ACC112 (cell line): ENCODE results near the gene HOTAIR.

ENCODE experiments used
- H2AFZ ChIP-seq: fragments of 200-600 bp; sonication (generic); one replicate; pipeline ENCODE4 v1.6.0; 2017; ENCODE audit warnings: antibody characterized with exemption, low read length; ENCODE audit not compliant: unreplicated experiment
- H3K27ac ChIP-seq: fragments of 200-600 bp; sonication (generic); 2 replicates; pipeline ENCODE4 v1.5.1; 2014; ENCODE audit warnings: low read depth, mild to moderate bottlenecking, antibody characterized with exemption, low read length, moderate library complexity
- H3K27me3 ChIP-seq: fragments of 200-600 bp; sonication (generic); 2 replicates; pipeline ENCODE4 v1.6.1; 2014; ENCODE audit warnings: mild to moderate bottlenecking, antibody characterized with exemption, low read length, moderate library complexity, mixed read lengths; ENCODE audit not compliant: insufficient read depth
- H3K36me3 ChIP-seq: fragments of 200-600 bp; sonication (generic); 2 replicates; pipeline ENCODE4 v1.6.1; 2016; ENCODE audit warnings: mild to moderate bottlenecking, antibody characterized with exemption, low read length, moderate library complexity, mixed read lengths; ENCODE audit not compliant: insufficient read depth
- H3K4me1 ChIP-seq: fragments of 200-600 bp; sonication (generic); one replicate; pipeline ENCODE4 v1.6.1; 2016; ENCODE audit warnings: low read length, mixed read lengths; ENCODE audit not compliant: insufficient read depth, unreplicated experiment, control insufficient read depth
- H3K4me3 ChIP-seq: fragments of 200-600 bp; sonication (generic); 2 replicates; pipeline ENCODE4 v1.5.1; 2014; ENCODE audit warnings: mild to moderate bottlenecking, low read depth, low read length
- H3K79me2 ChIP-seq: fragments of 200-600 bp; sonication (generic); one replicate; pipeline ENCODE4 v1.6.0; 2016; ENCODE audit warnings: low read length; ENCODE audit not compliant: control insufficient read depth, unreplicated experiment, insufficient read depth

The HOTAIR gene

DNA sequence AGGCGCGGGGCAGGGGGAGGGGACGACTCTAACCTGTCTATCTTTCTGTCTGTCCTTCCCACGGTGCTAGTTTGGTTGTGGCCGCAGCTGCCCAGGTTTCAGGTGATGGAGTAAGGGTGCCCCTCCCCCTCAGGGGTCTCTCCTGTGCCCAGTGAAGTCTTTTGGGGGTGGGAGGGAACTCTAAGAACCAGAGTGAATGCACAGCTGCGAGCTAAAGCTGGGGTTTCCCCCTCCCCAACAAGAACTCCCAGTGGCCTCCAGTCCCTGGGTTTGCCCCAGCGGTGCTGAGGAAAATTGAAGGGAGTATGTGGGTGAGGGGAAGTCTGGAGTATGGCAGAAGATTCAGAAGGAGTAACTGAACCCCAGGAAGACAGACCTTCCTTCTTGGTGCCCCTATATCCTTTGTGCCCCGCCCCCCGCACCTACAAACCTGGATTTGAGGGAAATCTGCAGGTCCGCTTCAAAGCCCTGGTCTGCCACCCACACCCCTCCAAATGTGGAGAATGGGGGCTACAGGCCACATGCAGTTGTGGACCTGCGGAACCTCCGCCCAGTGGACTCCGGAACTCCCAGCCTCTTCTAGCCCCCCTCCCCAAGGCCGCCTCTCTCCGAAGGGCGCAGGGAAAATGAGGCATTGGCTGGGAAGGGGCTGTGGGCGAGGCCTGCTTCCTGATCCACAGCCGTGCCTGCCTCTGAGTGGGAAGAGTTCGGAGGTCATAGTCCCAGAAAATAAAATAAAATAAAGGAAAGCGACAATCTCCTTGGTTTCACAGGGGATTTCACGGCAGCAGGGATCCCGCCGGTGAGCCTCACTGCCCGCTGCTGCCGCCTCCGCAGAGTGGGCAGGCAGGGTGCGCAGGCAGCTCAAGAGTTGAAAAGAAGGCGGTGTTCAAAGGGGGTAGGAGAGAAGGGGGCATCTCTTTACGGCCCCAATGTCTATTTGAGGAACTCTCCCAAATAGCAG lies 21.8 kb upstream of the HOTAIR start:
- H2AFZ ChIP-seq, result no peak overlapping the region
- H3K79me2 ChIP-seq, result peaks cover 3% of the 10 kb centered on the region
- H3K4me1 ChIP-seq, result no peaks in the 10 kb centered on the region
- no peaks in the 10 kb centered on the region for H3K36me3 ChIP-seq
- peak overlapping the region; percentile 69; the same call in 1 of the 2 replicates for H3K27ac ChIP-seq
- H3K4me3 ChIP-seq, result peak overlapping the region; percentile 72
- H3K27me3 ChIP-seq, result peaks cover 70% of the 10 kb centered on the region

DNA sequence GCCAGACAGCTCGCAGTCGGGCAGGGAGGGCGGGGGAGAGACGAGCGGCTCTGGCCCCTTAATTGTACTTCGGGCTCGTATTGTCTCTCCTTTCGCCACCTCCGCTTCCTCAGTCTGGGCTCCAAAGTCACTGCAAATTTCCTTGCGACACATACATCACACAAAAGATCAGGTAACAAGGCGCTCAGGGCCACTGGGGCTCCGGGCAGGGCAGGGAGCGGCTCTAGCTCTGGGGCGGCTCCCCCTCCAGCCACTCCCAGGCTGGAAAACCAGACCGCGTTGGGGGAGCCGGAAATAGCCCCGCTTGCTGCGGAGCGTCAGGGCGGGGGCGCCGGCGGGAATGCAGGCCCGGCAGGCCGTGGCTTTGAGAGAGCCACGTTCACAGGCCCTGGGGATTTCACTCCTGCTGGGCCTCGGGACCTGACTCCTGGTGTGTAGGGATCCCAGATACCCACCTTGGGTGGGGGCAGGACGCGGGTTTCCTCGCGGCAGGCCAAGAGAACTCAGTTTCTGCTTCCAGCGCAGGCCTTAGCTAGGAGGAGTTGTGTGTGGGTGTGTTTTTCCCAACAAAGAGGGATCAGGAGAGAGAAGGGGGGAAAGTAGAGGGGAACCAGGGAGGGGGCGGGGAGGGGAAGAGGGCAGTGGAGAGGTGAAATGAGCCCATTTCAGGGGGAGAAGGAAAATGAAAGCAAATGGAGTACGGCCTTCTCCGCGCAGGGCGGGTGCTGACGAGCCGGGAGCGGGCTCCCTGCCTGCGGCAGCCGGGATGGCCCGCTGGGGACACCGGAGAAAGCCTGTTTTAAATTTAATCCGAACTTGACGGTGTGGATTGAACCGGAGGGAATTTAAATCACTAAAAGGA lies 20.9 kb upstream of the HOTAIR start:
- Histone ChIP-seq H3K4me1 (peaks cover 8% of the 10 kb centered on the region), H2AFZ (no peak overlapping the region), H3K27me3 (peaks cover 76% of the 10 kb centered on the region), H3K36me3 (no peaks in the 10 kb centered on the region), H3K4me3 (peak overlapping the region; percentile 72), H3K27ac (peak overlapping the region; percentile 69), H3K79me2 (no peaks in the 10 kb centered on the region)

DNA sequence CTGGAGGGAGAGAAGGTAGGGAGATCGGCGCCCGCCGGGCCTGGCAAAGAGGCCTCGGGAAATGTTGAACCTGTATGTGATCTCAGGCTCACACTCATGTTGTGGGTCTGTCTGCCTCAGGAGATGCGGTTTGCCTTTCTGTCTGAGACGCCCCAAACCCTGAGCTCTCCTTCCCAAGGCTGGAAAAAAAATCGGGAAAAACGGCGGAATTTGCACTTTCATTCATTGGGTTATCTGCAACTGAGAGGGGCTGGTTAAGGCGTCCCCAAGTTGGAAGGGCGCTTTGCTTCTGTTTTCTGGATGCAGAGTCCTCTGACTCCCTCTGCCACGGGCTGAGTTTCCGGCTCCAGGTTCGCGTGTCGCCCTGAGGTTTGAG lies 20.2 kb upstream of the HOTAIR start:
- no peak overlapping the region for H2AFZ ChIP-seq
- no peaks in the 10 kb centered on the region for H3K36me3 ChIP-seq
- H3K27ac ChIP-seq, result no peak overlapping the region
- H3K4me3 ChIP-seq, result peak overlapping the region; percentile 72
- no peaks in the 10 kb centered on the region for H3K79me2 ChIP-seq
- H3K27me3 ChIP-seq, result peaks cover 82% of the 10 kb centered on the region
- H3K4me1 ChIP-seq, result peaks cover 14% of the 10 kb centered on the region

DNA sequence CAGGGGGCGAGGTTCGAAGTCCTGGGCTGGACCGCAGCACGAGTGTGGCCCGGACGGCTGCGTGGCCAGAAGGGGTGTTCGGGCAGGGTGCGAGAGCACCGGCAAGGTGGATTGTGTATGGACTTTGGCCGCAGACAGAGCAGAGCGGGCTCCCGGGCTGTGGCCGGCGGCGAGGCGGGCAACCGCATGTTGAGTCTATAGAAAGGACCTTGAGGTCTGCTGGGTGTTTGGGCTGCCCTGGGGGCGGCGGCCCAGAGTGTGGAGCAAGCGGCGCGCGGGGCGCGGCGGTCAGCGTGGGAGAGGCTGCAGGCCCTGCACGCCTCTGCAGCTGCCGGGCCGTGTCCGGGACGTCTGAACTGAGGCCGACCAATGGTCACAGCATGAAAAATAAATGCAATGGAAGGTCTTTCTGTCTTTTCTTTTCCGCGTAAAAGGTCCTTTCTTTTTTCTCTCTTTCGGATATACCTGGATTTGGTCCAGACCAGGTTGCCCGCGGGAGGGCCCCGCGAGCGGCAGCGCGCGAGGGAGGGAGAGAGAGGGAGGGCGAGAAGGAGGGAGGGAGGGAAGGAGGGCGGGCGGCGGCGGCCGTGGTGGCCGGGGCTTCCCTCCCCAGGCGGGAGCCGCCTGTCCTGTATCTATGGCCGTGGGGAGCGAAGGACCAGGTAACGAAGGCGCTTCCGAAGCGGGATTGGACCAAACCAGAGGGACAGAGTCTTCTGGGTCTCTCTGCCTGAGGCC lies 19.7 kb upstream of the HOTAIR start:
- Histone ChIP-seq H3K79me2 (no peaks in the 10 kb centered on the region), H2AFZ (no peak overlapping the region), H3K27me3 (peaks cover 88% of the 10 kb centered on the region), H3K36me3 (no peaks in the 10 kb centered on the region), H3K27ac (no peak overlapping the region), H3K4me1 (peaks cover 19% of the 10 kb centered on the region), H3K4me3 (peak overlapping the region; percentile 47; the same call in 1 of the 2 replicates)

DNA sequence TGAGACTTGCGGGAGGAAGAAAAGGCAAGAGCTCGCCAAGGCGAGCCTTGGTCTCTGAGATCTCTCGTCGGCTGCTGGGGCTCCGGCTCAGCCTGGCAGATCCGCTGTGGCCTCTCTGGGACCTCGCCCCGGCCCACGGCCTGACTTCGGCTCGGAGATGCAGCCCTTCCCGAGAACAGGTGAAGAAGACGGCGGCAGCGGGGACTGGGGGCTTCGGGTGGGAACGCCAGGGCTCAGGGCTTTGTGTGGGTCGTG lies 19.2 kb upstream of the HOTAIR start:
- Histone ChIP-seq H3K4me3 (0 out of 2 replicates have a peak overlapping the region, but pooled peaks have one; percentile 47), H3K27me3 (peaks cover 87% of the 10 kb centered on the region), H3K79me2 (no peaks in the 10 kb centered on the region), H3K36me3 (no peaks in the 10 kb centered on the region), H2AFZ (no peak overlapping the region), H3K4me1 (peaks cover 19% of the 10 kb centered on the region), H3K27ac (no peak overlapping the region)

DNA sequence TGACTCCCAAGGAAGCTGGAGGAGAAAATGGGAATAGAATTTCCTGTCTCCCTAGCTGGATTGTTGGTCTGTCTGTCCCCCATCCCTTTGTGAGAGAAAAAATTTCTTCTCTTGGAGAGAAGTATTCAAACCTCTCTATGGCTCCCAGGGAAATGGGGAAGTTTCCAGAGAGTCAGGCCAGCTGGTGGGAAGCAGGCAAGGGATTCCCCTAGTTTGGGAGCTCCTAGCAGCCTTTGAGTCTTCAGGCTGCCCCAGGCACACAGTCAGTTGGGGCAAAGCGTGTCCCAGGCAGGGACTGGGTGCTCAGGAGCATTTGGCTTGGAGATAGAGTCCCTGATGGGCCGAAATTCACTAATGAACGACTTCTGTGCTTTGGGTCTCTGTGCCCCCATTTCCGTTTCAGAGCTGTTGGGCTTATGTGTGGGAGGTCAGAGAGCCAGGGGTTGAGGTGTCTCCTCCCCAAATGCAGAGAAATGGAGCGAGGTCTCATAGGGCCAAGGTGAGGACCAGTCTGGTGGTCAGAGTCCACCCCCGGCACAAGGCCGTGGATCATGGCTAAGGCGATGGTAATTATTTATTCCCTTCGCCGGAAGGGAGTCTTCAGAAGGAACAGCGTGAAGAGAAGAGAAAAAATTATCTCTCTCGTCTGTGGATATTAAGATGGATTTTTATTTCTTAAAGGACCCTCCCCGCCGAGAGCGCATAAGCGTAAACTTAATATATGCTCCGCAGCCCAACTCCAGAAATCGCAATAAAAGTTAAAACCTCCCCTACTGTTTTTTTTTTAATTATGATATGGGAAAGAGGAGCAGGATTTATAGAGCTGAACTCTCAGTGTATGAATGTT lies 18.6 kb upstream of the HOTAIR start:
- Histone ChIP-seq H3K4me1 (peaks cover 19% of the 10 kb centered on the region), H3K4me3 (no peak overlapping the region)

DNA sequence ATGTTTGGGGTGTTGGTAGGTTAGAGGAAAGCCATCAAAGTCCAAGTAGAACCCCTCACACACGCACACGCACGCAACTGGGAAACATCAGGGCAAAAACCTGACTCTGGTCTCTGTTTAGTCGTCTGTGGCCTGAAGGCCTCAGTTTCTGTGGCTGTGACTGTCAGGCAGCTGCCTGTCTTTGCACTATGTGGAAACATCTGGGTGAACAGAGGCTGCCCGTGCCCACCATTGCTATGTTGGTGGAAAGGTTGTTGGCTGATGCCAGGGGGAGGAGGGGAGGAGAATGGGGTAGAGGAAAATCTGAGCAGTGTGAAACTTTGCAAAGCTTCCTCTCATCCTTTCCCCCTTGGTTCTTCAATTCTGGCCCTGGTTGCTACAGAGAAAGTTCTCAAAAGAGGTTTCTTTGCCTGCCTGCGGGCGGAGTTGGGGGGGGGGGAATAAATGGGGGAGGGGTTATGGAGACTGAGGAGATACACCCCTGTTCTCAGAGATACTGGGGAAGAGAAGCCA lies 17.7 kb upstream of the HOTAIR start:
- Histone ChIP-seq H3K36me3 (no peaks in the 10 kb centered on the region), H3K4me3 (no peak overlapping the region), H2AFZ (no peak overlapping the region), H3K4me1 (peaks cover 19% of the 10 kb centered on the region), H3K79me2 (no peaks in the 10 kb centered on the region), H3K27me3 (peaks cover 83% of the 10 kb centered on the region), H3K27ac (no peak overlapping the region)

More for the DNA sequence above, 18.6 kb upstream of the HOTAIR start:
- H3K79me2 ChIP-seq, result no peaks in the 10 kb centered on the region
- H2AFZ ChIP-seq, result no peak overlapping the region
- no peaks in the 10 kb centered on the region for H3K36me3 ChIP-seq
- H3K27ac ChIP-seq, result no peak overlapping the region
- H3K27me3 ChIP-seq, result peaks cover 82% of the 10 kb centered on the region

DNA sequence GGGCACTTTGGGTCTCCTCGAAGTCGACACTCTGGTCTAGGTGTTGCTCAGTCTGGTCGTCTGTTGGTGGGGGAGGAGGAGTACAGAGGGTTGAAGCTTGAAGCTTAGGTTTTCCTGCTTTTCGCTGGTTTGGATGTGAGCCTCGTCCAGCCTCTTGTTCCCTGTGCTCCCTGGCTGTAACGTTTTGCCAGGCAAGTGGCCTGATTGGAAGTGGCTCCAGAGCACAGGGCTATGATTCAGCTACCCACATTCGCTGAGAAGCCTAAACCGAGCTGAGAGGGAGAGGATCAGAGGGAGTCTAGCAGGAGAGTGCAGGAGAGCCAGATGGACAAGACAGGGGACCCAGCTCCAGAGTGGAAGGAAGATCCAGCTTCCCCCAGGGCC lies 16.3 kb upstream of the HOTAIR start:
- H3K36me3 ChIP-seq, result no peaks in the 10 kb centered on the region
- H3K27ac ChIP-seq, result no peak overlapping the region
- H3K27me3 ChIP-seq, result peaks cover 91% of the 10 kb centered on the region
- H2AFZ ChIP-seq, result peak overlapping the region; percentile 54
- peaks cover 19% of the 10 kb centered on the region for H3K4me1 ChIP-seq
- no peaks in the 10 kb centered on the region for H3K79me2 ChIP-seq
- H3K4me3 ChIP-seq, result peak overlapping the region; percentile 62

DNA sequence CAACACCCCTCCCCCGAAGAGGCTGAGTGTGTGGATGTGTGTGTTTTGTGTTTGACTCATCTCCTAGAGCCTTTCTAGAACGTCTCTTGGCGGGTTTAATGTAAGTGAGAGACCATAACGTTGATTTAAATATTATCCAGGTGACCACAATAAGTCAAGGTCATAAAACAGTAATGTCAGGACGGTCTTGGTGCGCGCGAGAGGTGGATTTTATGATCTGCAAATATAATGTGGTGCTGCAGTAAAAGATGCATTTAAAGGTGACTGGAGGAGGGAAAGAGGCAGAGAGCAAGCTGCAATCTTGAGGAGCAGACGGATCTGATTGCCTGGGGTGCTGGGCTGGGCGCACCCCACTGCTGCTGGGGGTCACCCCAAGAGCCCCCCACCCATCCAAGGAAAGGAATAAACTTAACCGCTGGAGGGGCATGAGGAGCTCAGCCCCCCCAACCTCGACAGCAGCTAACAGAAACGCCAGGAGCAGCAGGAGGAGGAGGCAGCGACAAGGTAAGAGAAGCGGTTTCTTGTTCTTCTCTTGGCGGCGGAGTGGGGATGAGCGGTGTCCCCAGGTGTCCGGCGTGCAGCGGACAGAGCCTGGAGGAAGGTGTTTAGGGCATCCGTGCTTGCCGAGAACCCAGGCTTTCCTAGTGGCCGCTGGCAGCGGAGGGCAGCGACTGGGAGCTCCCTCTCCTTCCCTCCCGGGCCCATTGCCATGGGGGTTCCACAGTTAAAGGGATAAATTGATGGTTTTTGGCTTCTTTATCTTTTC lies 15.7 kb upstream of the HOTAIR start:
- peak overlapping the region; percentile 62 for H3K4me3 ChIP-seq
- H3K27me3 ChIP-seq, result peaks cover 91% of the 10 kb centered on the region
- peaks cover 19% of the 10 kb centered on the region for H3K4me1 ChIP-seq
- H3K79me2 ChIP-seq, result no peaks in the 10 kb centered on the region
- H3K36me3 ChIP-seq, result no peaks in the 10 kb centered on the region
- peak overlapping the region; percentile 54 for H2AFZ ChIP-seq
- no peak overlapping the region for H3K27ac ChIP-seq
